Measurements from ENCODE around the gene CTSH. TPM values are rescaled to one million over a fixed set of nuclear protein-coding genes. Genes with fewer than 3 reads are reported as not detected.
A peak's percentile ranks its signal among the peaks of the same experiment; 100 is the strongest.

CTSH gene
- polyA plus RNA-seq, 1 experiment = 30.9 TPM

GRCh38 chr15:78947506-78947905 is 2.7 kb upstream of the CTSH start:
- ChIA-PET POLR2A (no interaction called here), CTCF (interaction anchor here (1.5 kb wide), 1 partner anchor 237 kb away, joined by 4 read pairs; no protein-coding TSS in a partner anchor)
- DNase-seq (ENCODE audit: low read depth) = no peak
- Histone ChIP-seq H3K4me3 (ENCODE audit: low read depth, low read length) (no peak overlapping the region), H3K36me3 (ENCODE audit: control insufficient read depth, insufficient read depth, low read length) (no peaks in the 10 kb centered on the region), H3K27me3 (ENCODE audit: control insufficient read depth, insufficient read depth, low read length) (peaks cover 5% of the 10 kb centered on the region)
- no peak for TF ChIP-seq CTCF (IDR thresholded peaks at IDR 0.05; ENCODE audit: insufficient read depth, low read depth, low read length)

- ChIA-PET CTCF (interaction anchor here (1.1 to 1.5 kb wide), 2 partner anchors 149 to 238 kb away, joined by 3 to 4 read pairs; no protein-coding TSS in a partner anchor), POLR2A (no interaction called here)
- Histone ChIP-seq H3K4me3 (ENCODE audit: low read depth, low read length) (no peak overlapping the region), H3K27me3 (ENCODE audit: control insufficient read depth, insufficient read depth, low read length) (peaks cover 5% of the 10 kb centered on the region), H3K36me3 (ENCODE audit: control insufficient read depth, insufficient read depth, low read length) (no peaks in the 10 kb centered on the region)
- no peak for TF ChIP-seq CTCF (IDR thresholded peaks at IDR 0.05; ENCODE audit: insufficient read depth, low read depth, low read length)
- DNase-seq (ENCODE audit: low read depth) = no peak
Measured at GRCh38 chr15:78946493-78946892, 1.6 kb upstream of the CTSH start.

- ChIA-PET CTCF (interaction anchor here (0.9 to 1.1 kb wide), 2 partner anchors 240 to 241 kb away, joined by 3 read pairs; no protein-coding TSS in a partner anchor), POLR2A (interaction anchor here (0.7 kb wide), 1 partner anchor 177 kb away, joined by 3 read pairs; no protein-coding TSS in a partner anchor)
- no peak for DNase-seq (ENCODE audit: low read depth)
- Histone ChIP-seq H3K4me3 (ENCODE audit: low read depth, low read length) (peak overlapping the region; percentile 46), H3K27me3 (ENCODE audit: control insufficient read depth, insufficient read depth, low read length) (peaks cover 5% of the 10 kb centered on the region), H3K36me3 (ENCODE audit: control insufficient read depth, insufficient read depth, low read length) (no peaks in the 10 kb centered on the region)
- TF ChIP-seq CTCF (IDR thresholded peaks at IDR 0.05; ENCODE audit: insufficient read depth, low read depth, low read length) = no peak
Measured at GRCh38 chr15:78944202-78944625, 632 bp downstream of the CTSH start.

- no peaks in the 10 kb centered on the region for H3K36me3 ChIP-seq (ENCODE audit: control insufficient read depth, insufficient read depth, low read length)
- no peak for DNase-seq (ENCODE audit: low read depth)
- CTCF ChIA-PET = interaction anchor here (0.9 kb wide), 1 partner anchor 241 kb away, joined by 3 read pairs; no protein-coding TSS in a partner anchor
- peaks cover 5% of the 10 kb centered on the region for H3K27me3 ChIP-seq (ENCODE audit: control insufficient read depth, insufficient read depth, low read length)
- H3K4me3 ChIP-seq (ENCODE audit: low read depth, low read length) = no peak overlapping the region
- TF ChIP-seq CTCF (IDR thresholded peaks at IDR 0.05; ENCODE audit: insufficient read depth, low read depth, low read length) = no peak
- POLR2A ChIA-PET = interaction anchor here (0.7 kb wide), 1 partner anchor 176 kb away, joined by 3 read pairs; no protein-coding TSS in a partner anchor
Measured at GRCh38 chr15:78943692-78944091, 1.2 kb downstream of the CTSH start.

- POLR2A ChIA-PET = no interaction called here
- DNase-seq (ENCODE audit: low read depth) = no peak
- CTCF ChIA-PET = no interaction called here
- TF ChIP-seq CTCF (IDR thresholded peaks at IDR 0.05; ENCODE audit: insufficient read depth, low read depth, low read length) = no peak
- H3K27me3 ChIP-seq (ENCODE audit: control insufficient read depth, insufficient read depth, low read length) = peaks cover 5% of the 10 kb centered on the region
- H3K36me3 ChIP-seq (ENCODE audit: control insufficient read depth, insufficient read depth, low read length) = no peaks in the 10 kb centered on the region
- H3K4me3 ChIP-seq (ENCODE audit: low read depth, low read length) = no peak overlapping the region
Measured at GRCh38 chr15:78942741-78943140, 2.1 kb downstream of the CTSH start.
